B cell (primary cell): Measurements from ENCODE around the gene ADRA2C. TPM values are rescaled to one million over a fixed set of nuclear protein-coding genes. Genes with fewer than 3 reads are reported as not detected.

Experiments
- ATAC-seq: fragments of 200-7000 bp; cut with Tn5 transposase; one replicate; pipeline ENCODE4 v1.10.0; 2021; ENCODE audit warnings: low read depth, mild to moderate bottlenecking, moderate number of reproducible peaks, moderate library complexity
- CTCF ChIA-PET: fragments of 350-600 bp; sonication (Branson Sonifier 250); formaldehyde crosslinking; loops from one replicate; lab custom pipeline; 2021; ENCODE audit warnings: antibody characterized with exemption, inconsistent platforms; lab: Charles Lee
- POLR2A ChIA-PET: fragments of 350-600 bp; sonication (Branson Sonifier 250); formaldehyde crosslinking; loops from one replicate; lab custom pipeline; 2021; ENCODE audit warnings: antibody characterized with exemption; lab: Charles Lee
- DNase-seq: peaks from one replicate; pipeline ENCODE4 v3.0.0; 2013
- H2AFZ ChIP-seq: 2 replicates; pipeline ENCODE4 v1.6.1; 2012; ENCODE audit warnings: mild to moderate bottlenecking, low read depth, low read length; ENCODE audit not compliant: insufficient read depth, poor library complexity, severe bottlenecking
- H3K27ac ChIP-seq, 2 donors: 1 replicate in 1 of 2; 2 replicates in 1 of 2; pipeline ENCODE4 v1.5.1; 2012 to 2013; ENCODE audit warnings: low read length in 2 of 2, mild to moderate bottlenecking in 2 of 2, moderate library complexity in 1 of 2
- H3K27me3 ChIP-seq, 4 experiments: fragments of 200-600 bp in 1 of 4; sonication (generic) in 1 of 4; replicated peaks in 1 of 4; 1 replicate in 2 of 4; 2 replicates in 2 of 4; pipeline versions ENCODE4 v1.6.1 to v1.7.0; 2013 to 2016; ENCODE audit warnings: low read length in 3 of 4, mild to moderate bottlenecking in 2 of 4, mixed read lengths in 1 of 4, moderate library complexity in 1 of 4; ENCODE audit not compliant: insufficient read depth in 4 of 4, control insufficient read depth in 3 of 4; ENCODE audit errors: control extremely low read depth in 1 of 4
- H3K36me3 ChIP-seq, 2 experiments: replicated peaks in 1 of 2; 1 replicate in 1 of 2; 2 replicates in 1 of 2; pipeline versions ENCODE4 v1.6.1 to v1.7.1; 2013; ENCODE audit warnings: low read length in 1 of 2; ENCODE audit not compliant: insufficient read depth in 2 of 2, control insufficient read depth in 1 of 2; ENCODE audit errors: control extremely low read depth in 1 of 2, extremely low read depth in 1 of 2
- H3K4me1 ChIP-seq, 2 donors: fragments of 200-600 bp in 1 of 2; sonication (generic) in 1 of 2; 1 replicate in 1 of 2; 2 replicates in 1 of 2; pipeline versions ENCODE4 v1.5.1 to v1.6.1; 2013 to 2017; ENCODE audit warnings: low read length in 2 of 2; ENCODE audit not compliant: control insufficient read depth in 2 of 2, insufficient read depth in 2 of 2
- H3K4me2 ChIP-seq: replicated peaks from 2 replicates; pipeline ENCODE3; 2012; ENCODE audit warnings: mild to moderate bottlenecking, low read depth, low read length; ENCODE audit not compliant: poor library complexity, severe bottlenecking
- H3K4me3 ChIP-seq, 5 experiments: fragments of 200-600 bp in 1 of 5; sonication (generic) in 1 of 5; 1 replicate in 3 of 5; 2 replicates in 2 of 5; pipeline versions ENCODE4 v1.5.1 to v1.7.0; 2011 to 2016; ENCODE audit warnings: low read length in 4 of 5, mild to moderate bottlenecking in 4 of 5, low read depth in 2 of 5, control low read depth in 1 of 5, moderate library complexity in 1 of 5; ENCODE audit not compliant: insufficient read depth in 1 of 5; ENCODE audit errors: control extremely low read depth in 1 of 5, extremely low read depth in 1 of 5
- H3K79me2 ChIP-seq: fragments of 200-600 bp; sonication (generic); one replicate; pipeline ENCODE4 v1.6.0; 2016; ENCODE audit warnings: low read length; ENCODE audit not compliant: control insufficient read depth, insufficient read depth
- H3K9ac ChIP-seq: fragments of 200-600 bp; sonication (generic); 2 replicates; pipeline ENCODE4 v1.6.1; 2017; ENCODE audit warnings: mild to moderate bottlenecking, low read length, moderate library complexity
- H3K9me3 ChIP-seq, 3 donors: one replicate each; pipeline versions ENCODE4 v1.6.1 to v1.7.1; 2013; ENCODE audit warnings: low read length in 2 of 3; ENCODE audit not compliant: control insufficient read depth in 2 of 3, insufficient read depth in 1 of 3; ENCODE audit errors: control extremely low read depth in 1 of 3
- H4K20me1 ChIP-seq: 2 replicates; pipeline ENCODE4 v1.6.0; 2012; ENCODE audit warnings: mild to moderate bottlenecking, low read length; ENCODE audit not compliant: insufficient read depth, control insufficient read depth, poor library complexity, severe bottlenecking
- H3K27ac Mint-ChIP-seq: one replicate; pipeline ENCODE4 v1.8.0; 2021; ENCODE audit warnings: mixed read lengths
- H3K27me3 Mint-ChIP-seq: one replicate; pipeline ENCODE4 v1.8.0; 2021; ENCODE audit warnings: mixed read lengths
- H3K4me1 Mint-ChIP-seq: one replicate; pipeline ENCODE4 v1.8.0; 2021; ENCODE audit warnings: mixed read lengths
- H3K4me3 Mint-ChIP-seq: one replicate; pipeline ENCODE4 v1.8.0; 2021; ENCODE audit warnings: mixed read lengths
- H3K9me3 Mint-ChIP-seq: one replicate; pipeline ENCODE4 v1.8.0; 2022; ENCODE audit warnings: mixed read lengths; ENCODE audit not compliant: insufficient read depth
- CTCF ChIP-seq: fragments of 200-600 bp; IDR thresholded peaks from one replicate; pipeline ENCODE4 v1.8.0; 2022; ENCODE audit warnings: antibody characterized with exemption, mild to moderate bottlenecking
- EZH2 ChIP-seq: IDR thresholded peaks from 2 replicates; pipeline ENCODE4 v1.6.1; 2012; ENCODE audit warnings: borderline replicate concordance, low read depth, mild to moderate bottlenecking, moderate library complexity, low read length; ENCODE audit not compliant: insufficient read depth, poor library complexity, severe bottlenecking
- WGBS: methylation state at CpG from one replicate; pipeline ENCODE4 v1.1.5; 2013; ENCODE audit warnings: missing lambda C conversion rate; ENCODE audit not compliant: insufficient coverage; 5-methylcytosine and 5-hydroxymethylcytosine counted together
- intact Hi-C: fragments of 100-400 bp; cut with micrococcal nuclease; formaldehyde crosslinking; loops from one replicate; pipeline ENCODE4 v1.10.0; 2022
- polyA plus RNA-seq: library from polyadenylated mRNA; depleted of rRNA; stranded (reverse); fragments of >200 nt; gene quantifications from 2 replicates; pipeline ENCODE4 v1.2.3, GENCODE V29; 2012
- total RNA-seq, 2 donors: library from RNA; stranded (reverse); fragments of 120-200 nt in 1 of 2; gene quantifications; 1 replicate in 1 of 2; 2 replicates in 1 of 2; pipeline versions ENCODE4 v1.2.3 to v1.2.4, GENCODE V29; 2013 to 2022

The ADRA2C gene
- total and polyA plus RNA-seq, 2 donors (not counting 1 experiment from before 2014, with no cell fraction given): not detected

- DNase-seq: no peak
- Mint-ChIP-seq H3K4me1 (no peaks in the 10 kb centered on the region), H3K27ac (no peak overlapping the region), H3K27me3 (peaks cover 9% of the 10 kb centered on the region), H3K9me3 (no peaks in the 10 kb centered on the region), H3K4me3 (no peak overlapping the region)
- TF ChIP-seq CTCF (no peak), EZH2 (no peak)
- ChIA-PET POLR2A (no interaction called here), CTCF (no interaction called here)
- H3K4me1 ChIP-seq: no peaks in the 10 kb centered on the region
- 86% methylated on average over 29 of the region's 29 CpGs for WGBS
- H3K9ac ChIP-seq: no peak overlapping the region
- ATAC-seq: no peak
- no peaks in the 10 kb centered on the region for H3K27me3 ChIP-seq
- no peaks in the 10 kb centered on the region for H3K36me3 ChIP-seq
- H3K4me3 ChIP-seq: no peak overlapping the region
- H3K27ac ChIP-seq: no peak overlapping the region
- no peaks in the 10 kb centered on the region for H4K20me1 ChIP-seq
- H3K4me2 ChIP-seq: no peak overlapping the region
- intact Hi-C loops: no loop called here
- peaks cover 0 to 24% (median 0%) of the 10 kb centered on the region in 3 donors for H3K9me3 ChIP-seq
- H3K79me2 ChIP-seq: no peaks in the 10 kb centered on the region
- H2AFZ ChIP-seq: no peak overlapping the region
These were observed 47.2 kb downstream of the ADRA2C start for GRCh38 chr4:3813151-3814052.

- intact Hi-C loops: no loop called here
These were observed 47.9 kb downstream of the ADRA2C start for GRCh38 chr4:3814053-3814570.

More at GRCh38 chr4:3814053-3814570, 47.9 kb downstream of the ADRA2C start:
- Histone ChIP-seq H3K4me3 (no peak overlapping the region), H3K79me2 (no peaks in the 10 kb centered on the region), H3K4me1 (no peaks in the 10 kb centered on the region), H4K20me1 (no peaks in the 10 kb centered on the region), H2AFZ (no peak overlapping the region), H3K4me2 (no peak overlapping the region), H3K36me3 (no peaks in the 10 kb centered on the region), H3K9ac (no peak overlapping the region), H3K27me3 (no peaks in the 10 kb centered on the region), H3K27ac (no peak overlapping the region), H3K9me3 (peaks cover 0 to 27% (median 0%) of the 10 kb centered on the region in 3 donors)
- Mint-ChIP-seq H3K27ac (no peak overlapping the region), H3K4me1 (no peaks in the 10 kb centered on the region), H3K4me3 (no peak overlapping the region), H3K27me3 (peaks cover 5% of the 10 kb centered on the region), H3K9me3 (no peaks in the 10 kb centered on the region)
- DNase-seq (no peak), ATAC-seq (no peak)
- POLR2A ChIA-PET: no interaction called here
- no peak for TF ChIP-seq CTCF
- TF ChIP-seq EZH2: no peak
- WGBS: 85% methylated on average over 5 of the region's 6 CpGs
- CTCF ChIA-PET: no interaction called here
